Measurements from ENCODE around the gene SIPA1L3. TPM values are rescaled to one million over a fixed set of nuclear protein-coding genes. Genes with fewer than 3 reads are reported as not detected.

Gene SIPA1L3
- total RNA-seq, 1 experiment from 2014 or later: 13.4 TPM

DNA sequence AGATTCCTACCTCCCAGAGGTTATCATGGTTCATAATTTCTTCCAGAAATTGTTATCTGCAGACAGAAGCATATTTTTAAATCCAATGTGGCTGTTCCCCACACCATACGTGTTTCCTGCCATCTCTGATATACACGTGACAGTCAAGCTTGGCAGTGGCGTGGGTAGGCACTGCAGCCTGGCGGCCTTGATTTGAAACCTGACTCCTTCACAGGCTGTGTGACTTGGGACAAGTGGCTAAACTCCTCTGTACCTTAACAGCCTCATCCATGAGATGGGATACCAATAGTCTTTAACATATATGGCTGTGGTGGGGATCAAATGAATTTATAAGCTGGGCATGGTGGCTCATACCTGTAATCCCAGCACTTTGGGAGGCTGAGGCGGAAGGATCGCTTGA is 283.8 kb downstream of the SIPA1L3 start:
- no peak for DNase-seq (ENCODE audit: low read depth)

GRCh38 chr19:38191747-38192146 is 284.7 kb downstream of the SIPA1L3 start:
- no peak for DNase-seq (ENCODE audit: low read depth)

DNA sequence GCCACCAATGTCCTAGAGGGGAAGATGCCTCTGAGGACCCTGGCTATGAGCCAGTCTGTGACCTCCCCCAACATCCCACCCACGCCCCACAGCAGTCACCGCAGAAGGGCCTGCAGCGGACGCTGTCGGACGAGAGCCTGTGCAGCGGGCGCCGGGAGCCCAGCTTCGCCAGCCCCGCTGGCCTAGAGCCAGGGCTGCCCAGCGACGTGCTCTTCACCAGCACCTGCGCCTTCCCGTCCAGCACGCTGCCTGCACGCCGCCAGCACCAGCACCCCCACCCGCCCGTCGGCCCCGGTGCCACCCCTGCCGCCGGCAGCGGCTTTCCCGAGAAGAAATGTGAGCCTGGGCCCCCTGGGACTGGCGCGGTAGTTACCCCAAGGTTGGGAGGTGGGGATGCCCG is 286.4 kb downstream of the SIPA1L3 start:
- DNase-seq (ENCODE audit: low read depth): no peak

GRCh38 chr19:38194061-38194701 is 287.2 kb downstream of the SIPA1L3 start:
- no peak for DNase-seq (ENCODE audit: low read depth)

- no peak for DNase-seq (ENCODE audit: low read depth)
Measured at GRCh38 chr19:38195237-38195636, 288.2 kb downstream of the SIPA1L3 start.

GRCh38 chr19:38196245-38196837 is 289.3 kb downstream of the SIPA1L3 start:
- no peak for DNase-seq (ENCODE audit: low read depth)

GRCh38 chr19:38196948-38197656 is 290.1 kb downstream of the SIPA1L3 start:
- no peak for DNase-seq (ENCODE audit: low read depth)

DNA sequence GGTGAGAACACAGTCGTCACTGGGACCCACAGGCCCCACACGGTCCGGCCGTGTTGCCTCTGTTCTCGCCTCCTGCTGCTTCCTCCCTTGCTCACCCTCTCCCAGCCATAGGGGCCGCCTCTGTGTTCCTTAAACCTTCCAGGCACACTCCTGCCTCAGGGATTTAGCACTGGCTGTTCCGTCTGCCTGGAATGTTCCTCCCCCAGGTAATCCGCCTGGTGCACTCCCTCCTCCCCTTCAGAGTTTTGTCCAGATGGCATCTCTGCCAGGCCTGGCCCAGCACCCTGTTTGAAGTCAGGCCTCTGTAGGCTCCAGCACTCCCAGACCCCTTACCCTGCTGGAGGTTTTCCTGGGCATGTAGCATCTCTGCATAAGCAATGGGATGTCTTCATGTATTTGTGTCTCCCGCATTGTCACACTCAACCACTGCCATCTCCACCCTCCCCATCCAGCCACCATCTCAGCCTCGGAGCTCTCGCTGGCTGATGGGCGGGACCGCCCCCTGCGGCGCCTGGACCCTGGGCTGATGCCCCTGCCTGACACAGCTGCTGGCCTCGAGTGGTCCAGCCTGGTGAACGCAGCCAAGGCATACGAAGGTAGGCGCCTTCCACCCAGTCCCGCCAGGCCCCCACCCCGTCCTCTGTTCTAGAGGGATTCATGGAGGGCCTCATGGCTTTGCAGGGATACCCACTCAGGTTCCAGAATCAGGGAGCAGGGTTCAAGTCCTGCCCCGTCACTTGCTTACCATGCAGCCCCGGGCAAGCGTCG is 291.1 kb downstream of the SIPA1L3 start:
- no peak for DNase-seq (ENCODE audit: low read depth)

GRCh38 chr19:38199340-38199739 is 292.3 kb downstream of the SIPA1L3 start:
- no peak for DNase-seq (ENCODE audit: low read depth)

GRCh38 chr19:38201731-38202130 is 294.7 kb downstream of the SIPA1L3 start:
- DNase-seq (ENCODE audit: low read depth): no peak

DNA sequence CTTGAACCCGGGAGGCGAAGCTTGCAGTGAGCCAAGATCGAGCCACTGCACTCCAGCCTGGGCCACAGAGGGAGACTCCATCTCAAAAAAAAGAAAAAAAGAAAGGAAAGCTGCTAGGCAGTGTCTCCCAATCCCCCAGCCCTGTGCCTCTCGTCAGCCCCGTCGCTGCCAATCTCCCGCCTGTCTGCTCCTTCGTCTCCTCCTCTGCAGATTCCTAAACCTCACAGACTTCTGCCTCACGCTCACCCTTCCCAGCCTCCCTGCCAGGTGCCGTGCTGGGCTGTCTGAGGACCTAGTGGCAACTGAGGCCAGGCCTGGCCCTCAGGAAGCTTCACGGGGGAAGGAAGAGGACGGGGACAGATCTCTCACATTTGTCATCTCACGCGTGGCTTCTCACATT is 295.5 kb downstream of the SIPA1L3 start:
- no peak for DNase-seq (ENCODE audit: low read depth)

DNA sequence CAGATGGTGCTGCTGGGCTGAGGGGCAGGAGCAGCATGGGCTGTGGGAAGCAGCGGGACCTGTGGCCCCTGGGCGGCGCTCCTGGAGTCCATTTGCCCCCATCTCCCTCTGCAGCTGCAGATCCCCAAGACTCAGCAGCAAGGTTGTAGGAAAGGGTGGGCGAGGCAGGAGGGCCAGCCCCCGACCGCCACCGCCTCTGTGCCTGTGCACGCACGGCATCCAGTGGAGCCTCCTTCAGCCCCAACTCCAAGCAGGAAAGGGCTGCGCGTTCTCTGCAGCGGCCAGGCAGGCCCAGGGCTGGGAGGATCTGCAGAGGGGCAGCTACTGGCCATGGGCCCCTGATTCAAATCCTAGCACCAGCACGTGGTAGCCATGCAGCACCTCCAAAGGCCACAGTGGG is 296.2 kb downstream of the SIPA1L3 start:
- DNase-seq (ENCODE audit: low read depth): no peak

DNA sequence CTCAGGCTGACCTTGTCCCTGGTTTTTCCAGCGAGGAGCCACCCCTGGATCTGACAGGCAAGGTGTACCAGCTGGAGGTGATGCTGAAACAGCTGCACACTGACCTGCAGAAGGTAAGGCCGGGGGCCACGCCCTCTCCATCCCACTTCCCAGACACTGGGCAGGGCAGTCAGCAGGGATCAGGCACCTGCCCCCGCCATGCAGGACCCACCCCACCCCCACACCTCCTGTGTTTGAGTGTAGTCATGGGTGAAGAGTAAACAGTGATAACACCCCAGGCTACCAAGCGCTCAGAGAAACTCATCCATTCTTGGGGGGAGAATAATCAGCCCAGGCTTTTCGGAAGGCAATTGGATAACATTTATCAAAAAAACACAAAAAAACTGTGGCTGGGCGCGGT is 297.1 kb downstream of the SIPA1L3 start:
- no peak for DNase-seq (ENCODE audit: low read depth)

DNA sequence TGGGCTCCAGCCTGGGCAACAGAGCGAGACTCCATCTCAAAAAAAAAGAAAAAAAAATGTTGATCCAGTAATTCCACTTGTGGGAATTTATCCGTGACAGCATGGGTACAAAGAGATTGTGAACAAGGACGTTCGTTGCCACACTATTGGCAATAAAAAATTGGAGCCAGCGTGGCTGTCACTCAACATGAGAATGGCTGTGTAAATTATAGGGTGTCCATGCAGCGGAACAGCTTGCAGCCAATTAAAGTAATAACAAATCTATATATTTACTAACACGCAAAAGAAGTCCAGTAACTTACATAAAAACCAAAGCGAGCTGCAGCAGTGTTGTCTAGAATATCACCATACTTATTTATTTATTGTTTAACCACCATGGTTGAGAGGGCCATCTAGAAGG is 297.7 kb downstream of the SIPA1L3 start:
- no peak for DNase-seq (ENCODE audit: low read depth)

- no peak for DNase-seq (ENCODE audit: low read depth)
Measured at GRCh38 chr19:38206006-38206745, 299.2 kb downstream of the SIPA1L3 start.

GRCh38 chr19:38206928-38207327 is 299.9 kb downstream of the SIPA1L3 start:
- DNase-seq (ENCODE audit: low read depth): no peak

GRCh38 chr19:38207543-38207942 is 300.5 kb downstream of the SIPA1L3 start:
- no peak for DNase-seq (ENCODE audit: low read depth)

GRCh38 chr19:38208571-38208970 is 301.6 kb downstream of the SIPA1L3 start:
- DNase-seq (ENCODE audit: low read depth): no peak

DNA sequence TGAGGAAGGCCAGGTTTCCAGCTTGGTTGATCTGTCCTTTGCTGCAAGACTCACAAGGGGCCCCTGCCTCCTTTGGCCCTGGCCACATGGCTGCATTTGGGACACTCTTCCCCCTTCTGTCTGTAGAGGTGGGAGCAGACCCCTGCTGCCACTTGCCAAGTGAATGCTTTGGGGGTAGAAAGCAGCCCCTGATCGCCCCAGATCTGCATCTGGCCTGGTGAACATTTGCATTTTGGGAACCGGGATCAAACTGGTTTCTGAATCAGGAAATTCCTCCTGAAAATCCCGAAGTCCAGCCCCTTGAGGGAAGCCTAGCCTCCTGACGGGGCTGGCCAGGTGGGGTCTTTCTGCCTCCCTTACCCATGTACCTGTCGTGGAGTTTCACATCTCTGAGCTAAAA is 302.1 kb downstream of the SIPA1L3 start:
- no peak for DNase-seq (ENCODE audit: low read depth)

DNA sequence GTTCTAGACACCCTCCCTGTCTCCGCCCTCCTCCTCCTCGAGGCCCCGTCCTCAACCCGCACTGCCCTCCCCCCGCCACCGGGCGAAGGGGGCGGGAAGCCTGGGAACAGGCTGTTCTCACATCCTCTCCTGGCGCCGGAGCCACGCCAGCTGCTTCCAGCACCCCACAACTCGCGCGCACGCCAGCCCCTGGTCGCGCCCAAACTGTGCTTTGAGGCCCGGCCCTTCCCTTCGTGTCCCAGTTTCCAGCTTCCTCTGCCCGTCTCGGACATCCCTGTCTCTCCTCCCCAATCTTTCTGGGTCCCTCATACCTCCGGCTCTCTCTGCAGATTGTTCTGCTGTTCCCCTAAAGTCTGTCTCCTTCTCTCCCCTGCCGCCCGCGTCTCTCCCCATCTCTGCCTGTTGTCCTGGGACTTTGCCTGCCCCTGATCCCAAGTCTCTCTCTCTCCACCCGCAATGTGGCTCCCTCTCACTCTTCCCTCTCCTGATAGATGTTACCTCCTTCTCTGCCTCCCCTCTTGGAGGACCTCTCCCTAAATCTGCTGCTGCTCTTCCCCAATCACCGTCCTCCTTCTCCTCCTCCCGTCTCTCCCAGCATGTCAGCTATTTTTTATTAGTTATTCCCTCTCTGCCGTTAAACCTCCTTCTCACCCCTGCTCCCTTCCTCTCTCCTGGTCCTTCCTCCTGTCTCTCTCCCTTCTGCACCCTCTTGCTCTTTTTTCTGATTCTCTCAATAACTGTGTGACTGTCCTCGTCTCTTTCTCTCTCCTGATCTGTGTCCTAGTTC is 302.9 kb downstream of the SIPA1L3 start:
- DNase-seq (ENCODE audit: low read depth): peak; percentile 48

DNA sequence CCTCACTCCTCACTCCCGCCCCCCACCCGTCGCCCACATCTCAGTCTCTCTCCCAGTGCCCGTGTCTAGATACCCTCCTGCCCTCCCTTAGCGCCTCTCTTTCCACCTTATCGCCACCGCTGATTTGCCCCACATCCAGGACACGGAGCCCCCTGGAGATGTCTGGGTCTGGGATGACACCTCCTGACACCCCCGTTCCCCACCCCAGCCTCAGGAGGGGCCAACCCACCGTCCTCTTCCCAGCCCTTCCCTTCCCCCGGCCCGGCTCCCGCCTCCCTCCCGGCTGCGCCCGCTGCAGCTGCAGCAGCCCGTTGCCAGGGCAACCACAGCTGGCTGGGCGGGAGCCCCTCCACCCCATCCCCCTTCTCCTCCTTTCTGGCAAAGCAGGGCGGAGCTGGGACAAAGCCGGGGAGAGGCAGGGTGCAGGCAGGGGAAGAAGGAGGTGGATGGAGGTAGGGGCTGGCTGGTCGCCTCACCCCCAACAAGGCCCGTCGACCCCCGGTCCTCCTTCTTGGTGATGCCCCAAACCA is 303.5 kb downstream of the SIPA1L3 start:
- peak; percentile 45 for DNase-seq (ENCODE audit: low read depth)
